Daoy (cell line): ENCODE results near the gene FGD3. TPM values are rescaled to one million over a fixed set of nuclear protein-coding genes. Genes with fewer than 3 reads are reported as not detected.

ENCODE experiments used
- DNase-seq: peaks from one replicate; pipeline ENCODE4 v3.0.0-alpha.2; 2015; ENCODE audit warnings: low read depth
- total RNA-seq: library from RNA; depleted of rRNA; stranded (reverse); fragments of >200 nt; shearing (Covaris generic); gene quantifications from 2 replicates; pipeline ENCODE4 v1.2.3, GENCODE V29; 2014

The FGD3 gene
- total RNA-seq, 1 experiment from 2014 or later: 0.06 TPM

DNA sequence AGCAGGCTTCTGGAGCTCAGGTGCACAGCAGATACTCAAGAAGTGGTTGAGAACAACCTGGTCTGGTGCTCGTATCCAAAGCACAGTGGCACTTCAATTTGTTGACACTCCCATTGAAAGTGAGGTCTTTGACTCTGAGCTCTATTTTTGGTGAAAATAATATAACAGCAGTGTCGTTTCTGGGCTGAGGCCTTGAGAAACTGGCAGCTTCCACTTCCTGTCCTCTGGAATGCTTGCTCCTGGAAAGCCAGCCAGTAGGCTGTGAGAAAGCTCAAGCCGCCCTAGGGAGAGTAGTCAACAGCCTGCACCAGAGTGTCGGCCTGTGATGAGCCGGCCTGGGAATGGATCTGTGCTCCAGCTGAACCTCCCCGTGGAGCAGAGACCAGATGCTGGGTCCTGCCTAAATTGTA, 104.4 kb downstream of the FGD3 start:
- DNase-seq: no peak

DNA sequence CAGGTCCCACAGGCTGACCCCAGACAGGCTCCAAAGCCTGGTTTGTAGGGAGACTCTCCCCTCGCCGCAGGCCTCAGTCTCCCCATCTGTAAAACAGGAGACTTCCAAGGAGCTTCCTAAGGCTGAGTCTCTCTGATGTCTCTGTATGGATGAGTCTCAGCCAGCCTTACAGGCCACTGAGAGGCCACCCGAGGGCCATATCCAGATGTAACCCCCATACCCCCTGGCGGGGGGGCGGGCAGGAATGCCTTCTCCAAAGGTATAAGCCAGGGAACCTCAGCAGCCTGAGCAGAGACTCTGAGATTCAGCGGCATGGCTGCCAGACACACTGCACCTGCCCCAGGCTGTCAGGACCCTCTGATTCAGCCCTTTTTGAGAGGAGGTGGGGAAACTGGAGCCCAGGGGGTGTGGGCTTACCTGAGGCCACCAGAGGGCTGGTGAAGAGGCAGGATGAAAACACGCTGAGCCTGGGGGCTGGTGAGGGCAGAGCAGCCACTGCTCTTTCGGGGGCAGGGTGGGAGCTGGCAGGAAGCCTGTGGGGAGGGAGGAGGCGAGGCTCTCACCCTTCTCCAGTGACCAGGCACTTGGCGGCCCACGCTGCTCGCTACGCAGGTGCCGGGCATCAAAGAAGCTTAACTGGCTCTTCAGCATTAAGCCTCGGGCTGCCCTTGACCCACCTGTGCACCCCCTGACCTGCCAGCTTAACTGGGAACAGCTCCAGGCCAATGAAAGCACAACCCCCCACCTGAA, 105.6 kb downstream of the FGD3 start:
- no peak for DNase-seq

DNA sequence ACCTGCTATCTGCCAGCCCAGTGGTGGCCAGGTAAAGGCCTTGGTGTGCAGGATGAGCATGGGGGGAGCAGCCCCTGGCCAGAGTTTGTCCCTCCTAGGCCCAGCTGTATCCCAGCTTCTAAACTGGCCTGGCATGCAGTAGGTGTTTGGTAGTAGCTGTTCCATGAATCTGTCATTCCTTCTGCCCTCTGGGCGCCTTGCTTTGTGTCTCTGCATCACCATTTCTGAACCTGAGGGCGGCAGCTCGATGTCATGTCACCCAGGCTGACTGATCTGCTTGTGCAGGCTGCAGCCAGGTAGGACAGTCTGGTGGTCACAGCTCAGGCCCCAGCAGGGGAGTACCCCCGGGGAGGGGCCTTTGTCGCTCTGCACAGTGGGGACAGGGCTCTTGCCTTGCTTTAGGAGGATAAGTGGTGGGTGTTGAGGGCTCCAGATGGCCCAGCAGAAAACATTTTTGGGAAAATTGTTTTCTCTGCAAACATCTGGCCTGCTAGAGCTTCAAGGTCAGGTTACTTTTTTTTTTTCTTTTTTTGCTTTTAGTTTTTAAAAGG, 106.5 kb downstream of the FGD3 start:
- no peak for DNase-seq

DNA sequence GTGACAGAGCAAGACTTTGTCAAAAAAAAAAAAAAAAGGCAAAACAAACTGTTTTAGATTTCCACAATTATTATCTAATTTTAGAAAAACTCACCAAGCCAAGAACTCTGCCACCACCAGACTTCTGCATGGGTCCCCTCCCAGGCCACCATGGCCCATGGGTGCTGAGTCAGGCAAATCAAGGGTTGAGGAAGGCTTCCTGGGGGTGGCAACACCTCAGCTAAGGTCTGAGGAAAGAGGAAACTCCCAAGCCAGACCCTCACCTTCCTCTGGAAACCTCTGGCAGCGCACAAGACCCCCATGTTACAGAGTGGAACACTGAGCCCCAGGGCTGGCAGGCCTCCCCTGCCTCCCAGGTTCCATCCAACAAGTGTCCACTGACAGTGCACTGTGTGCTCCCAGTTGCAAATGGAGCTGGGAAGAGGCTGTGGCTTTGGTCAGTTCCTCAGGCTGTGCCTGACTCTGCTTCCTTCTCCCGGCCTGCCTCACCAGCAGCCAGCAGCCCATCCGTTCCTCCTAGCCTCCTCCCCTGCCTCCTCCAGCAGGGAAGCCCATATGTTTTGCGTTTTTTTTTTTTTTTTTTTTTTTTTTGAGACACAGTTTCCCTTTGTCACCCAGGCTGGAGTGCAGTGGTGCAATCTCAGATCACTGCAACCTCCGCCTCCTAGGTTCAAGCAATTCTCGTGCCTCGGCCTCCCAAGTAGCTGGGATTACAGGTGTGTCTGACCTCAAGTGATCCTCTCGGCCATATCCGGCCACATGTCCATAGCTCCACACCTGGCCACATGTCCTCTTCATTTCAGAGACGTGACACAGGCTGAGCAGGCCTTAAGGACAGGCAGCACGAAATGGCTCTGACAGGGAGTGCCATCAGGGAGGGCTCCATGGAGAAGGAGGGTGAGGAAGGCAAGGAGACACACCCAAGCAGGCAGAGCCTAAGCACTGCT, 107.7 kb downstream of the FGD3 start:
- no peak for DNase-seq

- DNase-seq: no peak
Observed at GRCh38 chr9:93057042-93057702, 109.8 kb downstream of the FGD3 start.

- DNase-seq: no peak
Observed at GRCh38 chr9:93057703-93058354, 110.5 kb downstream of the FGD3 start.

DNA sequence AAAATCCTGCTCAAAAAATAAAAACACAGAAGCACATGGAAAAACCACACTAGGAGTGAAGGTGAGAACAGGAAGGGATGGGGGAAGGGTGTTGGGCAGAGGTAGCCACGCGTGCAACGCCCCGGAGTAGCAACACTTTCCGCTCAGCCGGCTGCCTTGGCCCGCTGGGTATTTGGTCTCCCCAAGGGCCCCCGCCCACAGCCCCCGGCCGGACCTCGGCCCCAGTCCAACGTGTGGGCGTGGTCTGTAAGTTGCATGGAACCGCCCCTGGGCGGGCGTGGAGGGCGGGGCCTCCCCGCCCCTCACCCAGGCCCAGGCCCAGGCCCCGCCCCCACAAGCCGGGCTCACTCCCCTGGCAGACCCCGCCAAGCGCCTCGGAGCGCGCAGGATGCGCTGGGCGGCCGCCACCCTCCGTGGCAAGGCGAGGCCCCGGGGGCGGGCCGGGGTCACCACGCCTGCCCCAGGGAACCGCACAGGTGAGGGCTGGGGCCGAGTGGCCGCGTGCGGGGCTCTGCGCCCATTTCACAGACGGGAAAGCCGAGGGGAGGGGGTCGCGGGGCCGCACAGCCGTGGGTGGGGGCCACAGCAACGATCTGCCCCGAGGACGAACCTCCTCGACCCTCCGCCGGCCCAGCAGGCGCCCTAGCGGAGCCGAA, 111.2 kb downstream of the FGD3 start, which contains the start of gene SUSD3:
SUSD3 (plus strand) TSS at position 347 of the 656 bp plus-strand sequence; CDS start at position 389, 42 bp downstream.
- peak; percentile 65 for DNase-seq

DNA sequence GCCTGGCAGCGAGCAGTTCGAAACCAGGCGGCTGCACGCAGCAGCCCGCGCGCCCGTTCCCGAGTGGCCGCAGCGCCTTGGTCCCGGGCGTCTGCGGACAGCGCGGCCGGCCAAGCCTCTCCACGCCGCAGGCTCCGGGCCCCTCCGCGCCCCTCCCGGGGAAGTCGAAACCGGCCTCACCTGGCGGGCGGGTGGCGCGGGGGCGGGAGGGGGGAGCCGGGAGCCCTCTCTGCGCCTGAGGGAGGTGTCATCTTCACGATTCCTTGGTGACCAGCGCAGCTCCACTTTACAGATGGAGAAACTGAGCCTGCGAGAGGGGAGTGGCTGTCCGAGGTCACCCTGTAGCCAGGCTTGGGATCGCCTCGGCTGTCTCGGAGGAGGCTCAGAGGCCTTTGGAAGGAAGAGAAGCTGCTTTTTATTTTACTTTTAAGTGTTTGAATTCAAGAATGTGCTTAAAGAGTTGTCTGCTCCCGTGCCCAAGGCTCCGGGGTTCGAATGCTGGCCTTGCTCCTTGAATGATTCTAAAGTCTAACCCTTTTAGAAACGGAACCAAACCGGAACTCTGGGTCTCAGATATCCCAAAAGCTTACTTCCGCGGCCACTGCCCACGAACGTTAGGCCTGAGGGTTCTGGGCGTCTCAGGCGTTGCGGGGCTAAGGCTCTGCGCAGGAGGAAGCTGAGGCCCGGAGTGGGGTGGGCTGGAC, 111.8 kb downstream of the FGD3 start:
- no peak for DNase-seq

GRCh38 chr9:93059715-93060578, 112.6 kb downstream of the FGD3 start:
- DNase-seq: no peak

DNA sequence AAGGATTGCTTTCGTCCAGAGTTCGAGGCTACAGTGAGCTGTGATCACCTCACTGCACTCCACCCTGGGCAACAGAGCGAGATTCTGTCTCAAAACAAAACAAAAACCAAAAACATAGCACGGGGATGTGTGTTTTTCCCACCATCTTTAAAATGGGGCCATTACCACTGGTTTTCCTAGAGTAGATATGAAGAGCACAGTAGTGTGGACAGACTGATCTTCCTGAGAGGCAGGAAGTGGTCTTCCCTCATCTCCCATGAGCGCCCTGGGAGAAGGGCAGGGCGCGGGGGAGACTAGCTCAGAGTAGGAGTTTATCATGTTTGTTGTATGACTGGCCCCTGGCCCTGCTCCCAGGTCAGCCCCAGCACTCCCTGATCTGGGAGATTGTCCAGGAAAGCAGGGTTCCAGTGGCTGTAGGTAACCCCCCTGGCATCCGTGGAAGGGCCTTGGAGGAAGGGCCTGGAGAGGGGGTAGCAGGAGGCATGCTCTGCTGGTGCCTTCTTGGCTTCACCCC, 113.5 kb downstream of the FGD3 start:
- peak; percentile 86 for DNase-seq

DNA sequence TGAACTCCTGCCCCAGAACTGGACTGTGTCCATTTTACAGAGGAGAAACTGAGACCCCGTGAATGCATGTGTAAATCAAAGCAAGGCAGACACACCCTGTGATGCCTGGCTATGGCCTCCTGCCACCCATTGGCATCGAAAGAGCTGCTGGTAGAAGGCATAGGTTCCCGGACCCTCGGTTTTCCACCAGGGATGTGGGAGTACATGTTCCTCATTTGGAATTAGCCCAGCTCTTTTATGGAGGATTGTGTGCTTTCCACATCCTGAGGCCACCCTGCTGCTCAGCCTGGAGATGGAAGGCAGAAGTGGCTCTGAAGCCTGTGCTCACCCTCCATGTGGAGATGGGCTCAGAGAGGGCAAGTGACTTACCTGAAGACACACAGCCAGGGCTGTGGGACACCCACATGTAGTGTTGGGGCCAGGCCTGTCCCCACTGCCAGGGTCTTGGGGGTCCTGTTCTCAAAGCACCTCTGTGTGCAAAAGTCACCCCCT, 114.0 kb downstream of the FGD3 start:
- no peak for DNase-seq

DNA sequence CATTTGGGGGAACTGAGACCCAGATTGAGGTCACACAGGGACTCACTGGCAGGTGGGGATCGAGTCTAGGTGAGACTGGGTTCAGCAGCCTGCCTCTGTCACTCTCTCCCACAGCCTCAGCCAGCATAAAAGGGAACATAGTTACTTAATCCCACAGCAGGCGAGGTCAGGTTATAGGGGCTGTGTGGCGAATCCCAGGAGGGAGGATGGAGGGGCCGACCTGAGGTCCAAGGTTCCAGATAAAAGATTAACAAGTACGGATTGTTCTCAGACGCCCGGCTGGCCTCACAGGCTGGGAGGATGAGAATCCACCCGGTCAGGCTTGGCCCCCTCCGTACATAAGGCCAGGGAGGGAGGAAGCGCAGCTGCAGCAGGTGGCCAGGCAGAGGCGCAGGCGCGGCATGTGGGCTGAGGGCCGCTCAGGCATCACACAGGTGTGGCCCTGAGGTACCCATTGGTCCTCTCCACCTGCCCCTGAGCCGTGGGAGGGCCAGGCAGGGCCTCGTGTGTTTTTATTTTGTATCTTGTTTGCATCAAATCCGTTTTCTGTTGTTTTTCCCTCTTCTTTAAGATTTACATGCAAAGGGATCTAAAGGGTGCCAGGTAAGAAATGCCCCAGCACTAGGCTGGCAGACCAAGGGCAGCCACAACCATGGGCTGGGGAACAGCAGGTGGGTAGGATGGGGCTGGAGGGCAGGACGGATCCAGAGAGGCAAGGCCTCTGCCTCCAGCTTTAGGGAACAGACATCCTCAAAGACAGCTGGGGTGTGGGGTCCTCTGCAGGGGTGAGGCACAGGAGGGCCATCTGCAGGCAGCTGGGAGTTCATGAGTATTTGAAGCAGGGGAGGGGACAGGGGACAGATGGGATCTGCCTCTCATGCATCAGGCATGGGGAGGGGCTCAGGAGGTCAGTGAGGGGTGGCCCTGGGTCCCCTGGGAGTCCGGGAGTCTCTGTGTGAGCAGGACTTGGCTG, 114.8 kb downstream of the FGD3 start:
- DNase-seq: no peak

DNA sequence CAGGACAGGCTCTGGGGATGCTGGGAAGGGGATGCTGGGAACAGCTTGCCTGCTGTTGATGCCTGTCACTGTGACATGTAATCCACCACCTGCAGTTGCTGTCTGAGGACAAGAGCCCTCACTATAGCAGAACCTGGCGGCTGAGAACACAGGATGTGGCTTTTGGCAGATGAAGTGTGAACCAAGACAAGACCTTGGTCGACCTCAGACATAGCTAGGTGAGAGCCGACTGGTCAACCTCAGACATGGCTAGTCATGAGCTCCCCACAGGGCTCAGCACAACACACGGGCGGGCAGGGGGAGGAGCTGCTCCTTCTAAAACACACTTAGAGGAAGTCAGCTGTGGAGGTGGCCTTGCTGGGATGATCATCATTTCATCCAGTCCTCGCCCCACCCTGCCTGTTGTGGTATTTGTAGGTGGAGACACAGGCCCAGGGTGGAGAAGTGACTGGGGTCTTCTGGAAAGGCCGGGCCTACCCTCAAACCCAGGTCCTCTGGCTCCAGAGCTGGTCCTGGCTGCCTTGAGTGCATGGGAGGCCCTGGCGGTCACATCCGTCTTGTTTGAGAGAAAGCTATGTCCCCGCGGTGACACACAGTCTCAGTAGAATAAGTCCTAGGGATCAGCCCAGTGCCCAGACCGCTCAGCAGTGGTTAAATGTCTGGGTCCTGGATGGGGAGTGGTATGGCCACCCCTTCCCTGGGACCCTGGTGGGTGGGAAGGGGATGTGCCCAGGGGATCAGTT, 117.2 kb downstream of the FGD3 start:
- peak; percentile 53 for DNase-seq

GRCh38 chr9:93065135-93065720, 117.9 kb downstream of the FGD3 start:
- no peak for DNase-seq

DNA sequence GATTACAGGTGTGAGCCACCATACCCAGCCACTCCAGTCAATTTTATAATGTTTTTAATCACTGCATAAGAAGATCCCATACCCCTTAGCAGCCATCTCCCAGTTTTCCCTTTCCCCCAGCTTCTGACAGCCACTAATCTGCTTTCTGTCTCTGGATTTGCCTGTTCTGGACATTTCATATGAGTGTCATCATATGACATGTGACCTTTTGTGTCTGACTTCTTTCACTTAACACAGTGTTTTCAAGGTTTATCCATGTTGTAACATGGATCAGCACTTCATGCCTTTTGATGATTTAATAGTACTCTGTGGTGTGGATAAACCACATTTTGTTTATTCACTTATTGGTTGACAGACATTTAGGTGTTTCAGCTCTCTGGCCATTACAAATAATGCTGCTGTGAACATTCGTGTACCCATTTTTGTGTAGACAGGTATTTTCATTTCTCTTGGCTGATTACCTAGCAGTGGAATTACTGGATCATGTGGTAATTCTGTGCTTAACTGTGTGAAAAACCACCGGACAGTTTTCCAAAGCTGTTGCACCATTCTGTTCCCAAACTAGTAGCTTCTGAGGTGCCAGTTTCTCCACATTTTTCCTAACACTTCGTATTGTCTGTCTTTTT, 119.8 kb downstream of the FGD3 start:
- DNase-seq: no peak

DNA sequence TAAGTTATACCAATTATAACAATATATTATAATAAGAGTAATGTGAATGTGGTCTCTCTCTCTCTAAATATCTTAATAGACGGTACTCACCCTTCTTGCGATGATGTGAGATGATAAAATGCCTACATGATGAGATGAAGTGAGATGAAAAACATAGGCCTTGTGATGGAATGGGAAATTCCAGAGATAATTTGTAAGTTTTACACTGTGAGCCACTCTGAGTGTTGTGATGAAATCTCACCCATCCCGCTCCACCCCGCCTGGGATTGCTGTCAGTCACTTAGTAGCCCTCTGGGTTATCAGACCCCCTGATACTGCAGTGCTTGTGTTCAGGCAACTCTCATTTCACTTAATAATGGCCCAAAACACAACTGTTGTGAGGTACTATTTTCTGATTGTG, 121.6 kb downstream of the FGD3 start:
- no peak for DNase-seq
